Liver (tissue), 9 donors: ENCODE data around the gene KRT14. TPM values are rescaled to one million over a fixed set of nuclear protein-coding genes. Genes with fewer than 3 reads are reported as not detected.
"Not testable (repeated sequence)": the region's sequence is repeated elsewhere in the genome, so short reads cannot be mapped to it uniquely, and the experiment has no call there.

ENCODE experiments used
- DNase-seq: peaks from one replicate; pipeline ENCODE4 v3.0.0-alpha.2; 2017; ENCODE audit warnings: low spot score
- H3K27ac ChIP-seq, 2 donors: one replicate each; pipeline ENCODE4 v1.7.0; 2013; ENCODE audit warnings: inconsistent platforms in 2 of 2, low read length in 2 of 2, control low read depth in 1 of 2, low read depth in 1 of 2, mild to moderate bottlenecking in 1 of 2
- H3K27me3 ChIP-seq, 4 donors: one replicate each; pipeline versions ENCODE4 v1.6.1 to v1.7.0; 2013; ENCODE audit warnings: low read length in 3 of 4, inconsistent platforms in 1 of 4, mild to moderate bottlenecking in 1 of 4, moderate library complexity in 1 of 4; ENCODE audit not compliant: control insufficient read depth in 4 of 4, insufficient read depth in 4 of 4
- H3K36me3 ChIP-seq, 4 donors: one replicate each; pipeline versions ENCODE4 v1.6.1 to v1.7.0; 2013; ENCODE audit warnings: low read length in 3 of 4, mild to moderate bottlenecking in 3 of 4, low read depth in 1 of 4, moderate library complexity in 1 of 4; ENCODE audit not compliant: control insufficient read depth in 4 of 4, insufficient read depth in 3 of 4
- H3K4me1 ChIP-seq, 4 donors: one replicate each; pipeline versions ENCODE4 v1.6.1 to v1.7.0; 2013; ENCODE audit warnings: low read length in 3 of 4, mild to moderate bottlenecking in 3 of 4, moderate library complexity in 1 of 4; ENCODE audit not compliant: control insufficient read depth in 4 of 4, insufficient read depth in 4 of 4
- H3K4me3 ChIP-seq, 3 donors: one replicate each; pipeline versions ENCODE4 v1.6.1 to v1.7.0; 2013; ENCODE audit warnings: low read length in 3 of 3, control low read depth in 1 of 3, low read depth in 1 of 3, mild to moderate bottlenecking in 1 of 3
- H3K9ac ChIP-seq, 2 donors: one replicate each; pipeline ENCODE4 v1.7.0; 2013; ENCODE audit warnings: low read length in 2 of 2, mild to moderate bottlenecking in 2 of 2, moderate library complexity in 2 of 2, control low read depth in 1 of 2, low read depth in 1 of 2
- H3K9me3 ChIP-seq, 4 donors: one replicate each; pipeline versions ENCODE4 v1.6.1 to v1.7.0; 2013; ENCODE audit warnings: low read length in 3 of 4; ENCODE audit not compliant: control insufficient read depth in 4 of 4
- ATF3 ChIP-seq: IDR thresholded peaks from 2 replicates; pipeline ENCODE4 v1.6.1; 2016; ENCODE audit warnings: antibody characterized with exemption
- CTCF ChIP-seq: fragments of 150-350 bp; IDR thresholded peaks from 2 replicates; pipeline ENCODE4 v1.5.1; 2017; ENCODE audit warnings: improper control_type of control experiment, low read depth, low read length; ENCODE audit not compliant: missing input control
- EGR1 ChIP-seq, 2 donors: IDR thresholded peaks; 2 replicates each; pipeline ENCODE4 v1.6.1; 2016 to 2018; ENCODE audit warnings: antibody characterized with exemption in 2 of 2, low read depth in 2 of 2
- FOXA1 ChIP-seq: IDR thresholded peaks from 2 replicates; pipeline ENCODE4 v1.6.1; 2016; ENCODE audit warnings: antibody characterized with exemption
- FOXA2 ChIP-seq: IDR thresholded peaks from 2 replicates; pipeline ENCODE4 v1.6.1; 2016; ENCODE audit warnings: antibody characterized with exemption
- GABPA ChIP-seq, 2 donors: IDR thresholded peaks in 1 of 2; conservative IDR thresholded peaks in 1 of 2; 2 replicates each; pipeline ENCODE4 v1.6.1; 2016; ENCODE audit warnings: antibody characterized with exemption in 2 of 2, mild to moderate bottlenecking in 1 of 2, moderate library complexity in 1 of 2
- HNF4A ChIP-seq, 2 donors: conservative IDR thresholded peaks; 2 replicates each; pipeline ENCODE4 v1.6.1; 2016; ENCODE audit warnings: antibody characterized with exemption in 2 of 2, mild to moderate bottlenecking in 2 of 2
- HNF4G ChIP-seq: IDR thresholded peaks from 2 replicates; pipeline ENCODE4 v1.6.1; 2016; ENCODE audit warnings: antibody characterized with exemption
- JUND ChIP-seq, 2 donors: IDR thresholded peaks; 2 replicates each; pipeline ENCODE4 v1.6.1; 2016; ENCODE audit warnings: antibody characterized with exemption in 2 of 2
- MAX ChIP-seq: IDR thresholded peaks from 2 replicates; pipeline ENCODE4 v1.6.1; 2016; ENCODE audit warnings: antibody characterized with exemption
- NR2F2 ChIP-seq: IDR thresholded peaks from 2 replicates; pipeline ENCODE4 v1.6.1; 2016; ENCODE audit warnings: antibody characterized with exemption
- RAD21 ChIP-seq, 2 donors: IDR thresholded peaks; 2 replicates each; pipeline ENCODE4 v1.6.1; 2016; ENCODE audit warnings: antibody characterized with exemption in 2 of 2, mild to moderate bottlenecking in 2 of 2
- REST ChIP-seq: IDR thresholded peaks from 2 replicates; pipeline ENCODE4 v1.6.1; 2016; ENCODE audit warnings: antibody characterized with exemption, mild to moderate bottlenecking
- RXRA ChIP-seq, 2 donors: IDR thresholded peaks; 2 replicates each; pipeline ENCODE4 v1.6.1; 2017 to 2018; ENCODE audit warnings: antibody characterized with exemption in 2 of 2, mild to moderate bottlenecking in 1 of 2
- SP1 ChIP-seq: IDR thresholded peaks from 2 replicates; pipeline ENCODE4 v1.6.1; 2018; ENCODE audit warnings: antibody characterized with exemption, mild to moderate bottlenecking
- TAF1 ChIP-seq: conservative IDR thresholded peaks from 2 replicates; pipeline ENCODE4 v1.6.1; 2016; ENCODE audit warnings: antibody characterized with exemption, mild to moderate bottlenecking
- ZBTB33 ChIP-seq: IDR thresholded peaks from 2 replicates; pipeline ENCODE4 v1.6.1; 2016; ENCODE audit warnings: antibody characterized with exemption
- WGBS: extraction: QIAGEN DNeasy Blood & Tissue Kit; methylation state at CpG from one replicate; pipeline ENCODE4 v1.1.7; 2013; 5-methylcytosine and 5-hydroxymethylcytosine counted together
- polyA plus RNA-seq, 2 donors: library from polyadenylated mRNA; stranded (reverse) in 1 of 2; unstranded in 1 of 2; fragments of 200-250 nt in 1 of 2; fragments of >200 nt in 1 of 2; fragmentation: Nextera tagmentation in 1 of 2; extraction: Ambion mirVana in 1 of 2; gene quantifications; one replicate each; pipeline versions ENCODE4 v1.2.1 to v1.2.3, GENCODE V29; 2013 to 2015
- total RNA-seq, 2 donors: library from RNA; depleted of rRNA; stranded (reverse); fragments of >200 nt; gene quantifications; one replicate each; pipeline ENCODE4 v1.2.3, GENCODE V29; 2014
- donor health status: healthy.
- donor health status: healthy.
- donor health status: healthy.
- donor health status: healthy.
- donor health status: healthy.

KRT14 gene
- total and polyA plus RNA-seq, 4 donors: not detected

GRCh38 chr17:41627316-41628072, 40.8 kb upstream of the KRT14 start:
- DNase-seq: no peak
- TF ChIP-seq RAD21 (IDR thresholded peaks at IDR 0.05): no peak
- TF ChIP-seq SP1: no peak
- TF ChIP-seq EGR1 (IDR thresholded peaks at IDR 0.05; ENCODE audit: low read depth in 2 of 2): no peak
- TF ChIP-seq GABPA (IDR thresholded peaks at IDR 0.05 in 1 of 2, conservative IDR thresholded peaks at IDR 0.05 in 1 of 2): no peak
- TF ChIP-seq ZBTB33: no peak
- TF ChIP-seq HNF4A (conservative IDR thresholded peaks at IDR 0.05): no peak
- TF ChIP-seq CTCF: no peak
- TF ChIP-seq TAF1: no peak
- TF ChIP-seq REST: no peak
- no peak for TF ChIP-seq NR2F2
- no peak for TF ChIP-seq ATF3
- TF ChIP-seq RXRA (IDR thresholded peaks at IDR 0.05): no peak
- no peak for TF ChIP-seq HNF4G
- no peak for TF ChIP-seq FOXA1
- TF ChIP-seq JUND (IDR thresholded peaks at IDR 0.05): no peak
- TF ChIP-seq MAX: no peak
- no peak for TF ChIP-seq FOXA2
- no peaks in the 10 kb centered on the region for H3K36me3 ChIP-seq
- WGBS: 89% methylated on average over 23 of the region's 23 CpGs
- H3K27ac ChIP-seq: no peak overlapping the region
- no peaks in the 10 kb centered on the region for H3K4me1 ChIP-seq
- no peak overlapping the region for H3K4me3 ChIP-seq
- H3K27me3 ChIP-seq: no peaks in the 10 kb centered on the region
- H3K9ac ChIP-seq: no peak overlapping the region
- no peaks in the 10 kb centered on the region for H3K9me3 ChIP-seq

GRCh38 chr17:41626914-41627295, 40.2 kb upstream of the KRT14 start:
- H3K9ac ChIP-seq, H3K4me3 ChIP-seq, H3K27me3 ChIP-seq, H3K9me3 ChIP-seq, H3K36me3 ChIP-seq, H3K4me1 ChIP-seq, H3K27ac ChIP-seq, DNase-seq: not testable (repeated sequence)
- 93% methylated on average over 5 of the region's 5 CpGs for WGBS

GRCh38 chr17:41626028-41626913, 39.6 kb upstream of the KRT14 start:
- not testable (repeated sequence) for H3K27ac ChIP-seq, H3K27me3 ChIP-seq, DNase-seq, H3K9ac ChIP-seq, H3K4me1 ChIP-seq, H3K36me3 ChIP-seq, H3K9me3 ChIP-seq, H3K4me3 ChIP-seq
- WGBS: 88% methylated on average over 17 of the region's 17 CpGs
